Measurements from ENCODE around the gene CST9L.
A peak's percentile ranks its signal among the peaks of the same experiment; 100 is the strongest.

CST9L gene

DNA sequence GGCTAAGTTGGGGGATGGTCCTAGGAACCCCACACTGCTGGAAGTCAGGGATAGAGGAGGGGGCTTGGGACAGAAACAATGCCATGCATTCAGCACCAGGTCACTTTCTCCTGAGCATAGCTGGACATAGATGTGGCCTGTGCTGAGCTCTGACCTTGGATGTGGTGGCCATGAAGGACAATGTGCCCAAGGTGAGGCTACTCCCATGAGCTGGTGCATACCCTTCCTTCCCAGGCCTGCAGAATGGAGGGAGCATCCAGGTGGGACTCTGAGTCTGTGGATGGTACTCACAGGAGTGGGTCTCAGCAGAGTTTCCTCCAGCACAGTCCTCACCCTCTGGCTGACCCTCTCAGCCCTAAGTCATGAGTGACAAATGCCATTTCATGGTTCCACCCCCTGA, 16.9 kb downstream of the CST9L start:
- no peak overlapping the region for H2BK12ac ChIP-seq (ENCODE audit: low read length)
- H2AFZ ChIP-seq (ENCODE audit: low read length): no peak overlapping the region
- no peak overlapping the region for H4K8ac ChIP-seq (ENCODE audit: low read depth, low read length)
- no peaks in the 10 kb centered on the region for H3K79me1 ChIP-seq (ENCODE audit: low read depth, low read length)
- no peak overlapping the region for H3K4me2 ChIP-seq (ENCODE audit: insufficient read depth, low read length, poor library complexity, severe bottlenecking)
- no peak overlapping the region for H3K9ac ChIP-seq (ENCODE audit: low read depth, low read length, poor library complexity)
- H2BK5ac ChIP-seq (ENCODE audit: low read length): no peak overlapping the region
- no peaks in the 10 kb centered on the region for H3K9me3 ChIP-seq (replicated peaks in 1 of 2; ENCODE audit: control insufficient read depth in 2 of 2, insufficient read depth in 1 of 2, low read depth in 1 of 2, low read length in 2 of 2)
- H3K18ac ChIP-seq (ENCODE audit: low read length): no peak overlapping the region
- no peak overlapping the region for H3K4ac ChIP-seq (ENCODE audit: low read length)
- no peak overlapping the region for H3K27ac ChIP-seq (replicated peaks; ENCODE audit: low read length)
- no peak overlapping the region for H3K4me3 ChIP-seq (ENCODE audit: low read length in 2 of 2)
- DNase-seq (ENCODE audit: low spot score): no peak
- no peaks in the 10 kb centered on the region for H3K4me1 ChIP-seq (ENCODE audit: control insufficient read depth in 2 of 2, insufficient read depth in 1 of 2, low read depth in 1 of 2, low read length in 2 of 2)
- no peaks in the 10 kb centered on the region for H3K36me3 ChIP-seq (replicated peaks in 1 of 2; ENCODE audit: control insufficient read depth in 2 of 2, insufficient read depth in 2 of 2, low read length in 2 of 2)
- no peak overlapping the region for H3K14ac ChIP-seq (ENCODE audit: low read length)
- H3K27me3 ChIP-seq (ENCODE audit: control insufficient read depth in 3 of 3, insufficient read depth in 3 of 3, low read depth in 1 of 3, low read length in 3 of 3): peaks cover 0 to 18% (median 0%) of the 10 kb centered on the region in 3 experiments
- no peak overlapping the region for H4K91ac ChIP-seq (ENCODE audit: low read depth, low read length, poor library complexity)
- H3K23ac ChIP-seq (ENCODE audit: low read depth, low read length, poor library complexity): no peak overlapping the region
- H2BK15ac ChIP-seq (ENCODE audit: low read length): no peak overlapping the region
- no peak overlapping the region for H2AK5ac ChIP-seq (ENCODE audit: low read depth, low read length)
- H2BK120ac ChIP-seq (ENCODE audit: low read depth, low read length): no peak overlapping the region

DNA sequence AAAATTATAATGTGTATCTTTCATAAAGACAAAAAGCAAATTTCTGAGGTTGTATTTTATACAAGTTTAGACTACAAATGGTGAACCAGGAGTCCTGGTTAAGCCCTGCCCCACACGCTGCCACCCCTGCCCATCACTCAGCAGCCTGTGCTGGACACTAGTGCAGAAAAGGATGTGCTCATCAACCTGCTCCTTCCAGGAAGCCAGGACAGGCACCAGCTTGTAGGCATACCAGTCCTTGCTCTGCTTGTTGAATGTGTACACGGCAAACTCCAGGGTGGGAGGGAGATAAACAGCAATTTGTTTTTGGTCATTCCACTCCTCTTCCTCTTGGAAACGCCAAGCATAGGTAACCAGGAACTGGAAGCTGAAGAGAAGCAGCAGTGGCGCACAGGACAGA, 18.1 kb downstream of the CST9L start:
- Histone ChIP-seq H3K14ac (ENCODE audit: low read length) (no peak overlapping the region), H3K4me3 (ENCODE audit: low read length in 2 of 2) (no peak overlapping the region), H3K79me1 (ENCODE audit: low read depth, low read length) (no peaks in the 10 kb centered on the region), H3K36me3 (replicated peaks in 1 of 2; ENCODE audit: control insufficient read depth in 2 of 2, insufficient read depth in 2 of 2, low read length in 2 of 2) (no peaks in the 10 kb centered on the region), H3K4ac (ENCODE audit: low read length) (no peak overlapping the region), H3K4me1 (ENCODE audit: control insufficient read depth in 2 of 2, insufficient read depth in 1 of 2, low read depth in 1 of 2, low read length in 2 of 2) (no peaks in the 10 kb centered on the region), H2AK5ac (ENCODE audit: low read depth, low read length) (no peak overlapping the region), H2BK12ac (ENCODE audit: low read length) (no peak overlapping the region), H2BK5ac (ENCODE audit: low read length) (no peak overlapping the region), H2BK15ac (ENCODE audit: low read length) (no peak overlapping the region), H4K91ac (ENCODE audit: low read depth, low read length, poor library complexity) (peak overlapping the region; percentile 11), H2BK120ac (ENCODE audit: low read depth, low read length) (no peak overlapping the region), H3K23ac (ENCODE audit: low read depth, low read length, poor library complexity) (no peak overlapping the region), H3K9ac (ENCODE audit: low read depth, low read length, poor library complexity) (no peak overlapping the region), H3K18ac (ENCODE audit: low read length) (peak overlapping the region; percentile 59), H4K8ac (ENCODE audit: low read depth, low read length) (no peak overlapping the region), H2AFZ (ENCODE audit: low read length) (no peak overlapping the region), H3K4me2 (ENCODE audit: insufficient read depth, low read length, poor library complexity, severe bottlenecking) (no peak overlapping the region), H3K9me3 (replicated peaks in 1 of 2; ENCODE audit: control insufficient read depth in 2 of 2, insufficient read depth in 1 of 2, low read depth in 1 of 2, low read length in 2 of 2) (no peaks in the 10 kb centered on the region), H3K27me3 (ENCODE audit: control insufficient read depth in 3 of 3, insufficient read depth in 3 of 3, low read depth in 1 of 3, low read length in 3 of 3) (peaks cover 0 to 20% (median 0%) of the 10 kb centered on the region in 3 experiments), H3K27ac (replicated peaks; ENCODE audit: low read length) (no peak overlapping the region)
- WGBS, 2 donors (ENCODE audit: extremely low coverage in 2 of 2, insufficient read length in 2 of 2, insufficient replicate concordance in 1 of 2): no CpG with 5 or more reads among the region's 4 CpGs
- DNase-seq (ENCODE audit: low spot score): no peak

DNA sequence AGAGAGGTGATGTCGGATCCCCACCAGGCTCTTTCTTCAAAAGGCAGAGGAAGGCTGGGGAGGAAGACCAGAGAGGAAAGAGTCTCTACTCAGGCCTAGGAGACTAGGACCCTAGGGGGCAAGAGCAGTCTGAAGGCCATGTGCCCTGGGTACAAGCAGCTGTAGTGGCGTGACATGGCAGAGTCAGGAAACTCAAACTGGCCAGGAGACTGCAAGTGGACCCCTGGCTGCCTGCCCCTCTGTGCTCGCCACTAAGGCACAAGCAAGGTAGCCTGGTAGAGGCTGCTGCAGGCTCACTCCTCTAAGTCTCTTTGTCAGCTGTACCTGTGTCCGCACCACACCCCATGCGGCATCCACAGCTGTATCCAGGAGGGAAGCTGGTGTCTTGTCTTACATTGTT, 19.9 kb downstream of the CST9L start:
- no CpG with 5 or more reads among the region's 5 CpGs for WGBS, 2 donors (ENCODE audit: extremely low coverage in 2 of 2, insufficient read length in 2 of 2, insufficient replicate concordance in 1 of 2)
- no peak overlapping the region for H3K23ac ChIP-seq (ENCODE audit: low read depth, low read length, poor library complexity)
- H3K4me3 ChIP-seq (ENCODE audit: low read length in 2 of 2): no peak overlapping the region
- H4K8ac ChIP-seq (ENCODE audit: low read depth, low read length): no peak overlapping the region
- no peak overlapping the region for H3K27ac ChIP-seq (replicated peaks; ENCODE audit: low read length)
- no peak overlapping the region for H3K4ac ChIP-seq (ENCODE audit: low read length)
- H3K79me1 ChIP-seq (ENCODE audit: low read depth, low read length): no peaks in the 10 kb centered on the region
- H3K36me3 ChIP-seq (replicated peaks in 1 of 2; ENCODE audit: control insufficient read depth in 2 of 2, insufficient read depth in 2 of 2, low read length in 2 of 2): no peaks in the 10 kb centered on the region
- no peak overlapping the region for H2BK120ac ChIP-seq (ENCODE audit: low read depth, low read length)
- no peak overlapping the region for H3K18ac ChIP-seq (ENCODE audit: low read length)
- no peaks in the 10 kb centered on the region for H3K4me1 ChIP-seq (ENCODE audit: control insufficient read depth in 2 of 2, insufficient read depth in 1 of 2, low read depth in 1 of 2, low read length in 2 of 2)
- H3K9ac ChIP-seq (ENCODE audit: low read depth, low read length, poor library complexity): no peak overlapping the region
- peaks cover 0 to 3% of the 10 kb centered on the region in 2 donors for H3K9me3 ChIP-seq (replicated peaks in 1 of 2; ENCODE audit: control insufficient read depth in 2 of 2, insufficient read depth in 1 of 2, low read depth in 1 of 2, low read length in 2 of 2)
- H2BK12ac ChIP-seq (ENCODE audit: low read length): no peak overlapping the region
- DNase-seq (ENCODE audit: low spot score): no peak
- no peak overlapping the region for H4K91ac ChIP-seq (ENCODE audit: low read depth, low read length, poor library complexity)
- H2AK5ac ChIP-seq (ENCODE audit: low read depth, low read length): no peak overlapping the region
- no peak overlapping the region for H2BK15ac ChIP-seq (ENCODE audit: low read length)
- H3K4me2 ChIP-seq (ENCODE audit: insufficient read depth, low read length, poor library complexity, severe bottlenecking): no peak overlapping the region
- H3K14ac ChIP-seq (ENCODE audit: low read length): no peak overlapping the region
- H2BK5ac ChIP-seq (ENCODE audit: low read length): no peak overlapping the region
- no peak overlapping the region for H2AFZ ChIP-seq (ENCODE audit: low read length)
- H3K27me3 ChIP-seq (ENCODE audit: control insufficient read depth in 3 of 3, insufficient read depth in 3 of 3, low read depth in 1 of 3, low read length in 3 of 3): peaks cover 0 to 30% (median 0%) of the 10 kb centered on the region in 3 experiments

DNA sequence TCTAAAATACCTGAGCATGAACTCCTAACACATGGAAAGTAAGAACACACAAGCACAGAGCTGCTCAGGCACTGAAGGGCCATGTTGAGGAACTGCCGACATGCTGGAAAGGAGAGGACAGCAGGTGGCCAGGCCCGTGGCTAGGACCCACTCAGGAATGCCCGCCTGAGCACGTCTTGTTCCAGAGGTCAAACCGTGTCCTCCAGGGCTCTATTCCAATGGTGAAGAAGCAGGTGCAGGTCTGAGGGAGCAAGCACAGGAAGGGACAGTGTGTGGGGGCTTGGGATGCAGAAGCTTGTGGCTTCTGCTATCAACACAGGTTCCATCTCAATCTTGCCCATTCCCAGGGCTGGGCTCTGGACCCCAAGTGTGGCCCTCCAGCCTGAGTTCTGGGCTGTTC, 20.7 kb downstream of the CST9L start:
- Histone ChIP-seq H3K9me3 (replicated peaks in 1 of 2; ENCODE audit: control insufficient read depth in 2 of 2, insufficient read depth in 1 of 2, low read depth in 1 of 2, low read length in 2 of 2) (peaks cover 0 to 3% of the 10 kb centered on the region in 2 donors), H2BK120ac (ENCODE audit: low read depth, low read length) (no peak overlapping the region), H3K27ac (replicated peaks; ENCODE audit: low read length) (no peak overlapping the region), H3K9ac (ENCODE audit: low read depth, low read length, poor library complexity) (no peak overlapping the region), H3K4me1 (ENCODE audit: control insufficient read depth in 2 of 2, insufficient read depth in 1 of 2, low read depth in 1 of 2, low read length in 2 of 2) (no peaks in the 10 kb centered on the region), H3K4me2 (ENCODE audit: insufficient read depth, low read length, poor library complexity, severe bottlenecking) (no peak overlapping the region), H2BK5ac (ENCODE audit: low read length) (no peak overlapping the region), H3K23ac (ENCODE audit: low read depth, low read length, poor library complexity) (no peak overlapping the region), H2AFZ (ENCODE audit: low read length) (no peak overlapping the region), H2AK5ac (ENCODE audit: low read depth, low read length) (no peak overlapping the region), H2BK15ac (ENCODE audit: low read length) (no peak overlapping the region), H3K27me3 (ENCODE audit: control insufficient read depth in 3 of 3, insufficient read depth in 3 of 3, low read depth in 1 of 3, low read length in 3 of 3) (peaks cover 0 to 30% (median 0%) of the 10 kb centered on the region in 3 experiments), H4K8ac (ENCODE audit: low read depth, low read length) (no peak overlapping the region), H3K36me3 (replicated peaks in 1 of 2; ENCODE audit: control insufficient read depth in 2 of 2, insufficient read depth in 2 of 2, low read length in 2 of 2) (no peaks in the 10 kb centered on the region), H3K18ac (ENCODE audit: low read length) (peak overlapping the region; percentile 53), H3K14ac (ENCODE audit: low read length) (no peak overlapping the region), H2BK12ac (ENCODE audit: low read length) (no peak overlapping the region), H3K4me3 (ENCODE audit: low read length in 2 of 2) (no peak overlapping the region), H3K4ac (ENCODE audit: low read length) (no peak overlapping the region), H4K91ac (ENCODE audit: low read depth, low read length, poor library complexity) (no peak overlapping the region), H3K79me1 (ENCODE audit: low read depth, low read length) (no peaks in the 10 kb centered on the region)
- no CpG with 5 or more reads among the region's 5 CpGs for WGBS, 2 donors (ENCODE audit: extremely low coverage in 2 of 2, insufficient read length in 2 of 2, insufficient replicate concordance in 1 of 2)
- DNase-seq (ENCODE audit: low spot score): no peak
